GM18520 (cell line): ENCODE results near the gene EPB41L5.

Experiments used
- ATAC-seq: cut with Tn5 transposase; IDR thresholded peaks from one replicate; pipeline ENCODE4 v1.9.1; 2021; ENCODE audit not compliant: unreplicated experiment

The EPB41L5 gene

GRCh38 chr2:120224256-120224655 lies 211.4 kb downstream of the EPB41L5 start:
- no peak for ATAC-seq

- no peak for ATAC-seq
These were observed 212.1 kb downstream of the EPB41L5 start for GRCh38 chr2:120224735-120225548.

GRCh38 chr2:120225549-120226065 lies 212.7 kb downstream of the EPB41L5 start:
- ATAC-seq = no peak

GRCh38 chr2:120226316-120226715 lies 213.4 kb downstream of the EPB41L5 start:
- ATAC-seq = no peak

- no peak for ATAC-seq
These were observed 214.5 kb downstream of the EPB41L5 start for GRCh38 chr2:120227111-120227991.

GRCh38 chr2:120228503-120228902 lies 215.6 kb downstream of the EPB41L5 start:
- no peak for ATAC-seq
